HCT116 (cell line): ENCODE measurements around the gene MRPL47.

Experiments used
- CTCF ChIP-seq, 3 experiments: fragments of 200-600 bp in 1 of 3; sonication (generic) in 1 of 3; IDR thresholded peaks in 2 of 3; conservative IDR thresholded peaks in 1 of 3; 2 replicates each; pipeline ENCODE4 v1.5.1; 2012 to 2017; ENCODE audit warnings: low read depth in 2 of 3, low read length in 2 of 3, antibody characterized with exemption in 1 of 3, borderline replicate concordance in 1 of 3, control low read depth in 1 of 3, mild to moderate bottlenecking in 1 of 3, mixed read lengths in 1 of 3, mixed run types in 1 of 3, moderate library complexity in 1 of 3; ENCODE audit not compliant: insufficient read depth in 1 of 3
- EZH2 ChIP-seq: fragments of 200-600 bp; sonication (generic); IDR thresholded peaks from 2 replicates; pipeline ENCODE4 v1.6.1; 2017; ENCODE audit warnings: antibody characterized with exemption, mixed run types
- POLR2A ChIP-seq: IDR thresholded peaks from 2 replicates; pipeline ENCODE4 v1.7.0; 2011; ENCODE audit warnings: borderline replicate concordance; ENCODE audit not compliant: insufficient read depth, insufficient read length; ENCODE audit errors: extremely low read depth
- RAD21 ChIP-seq: IDR thresholded peaks from 2 replicates; pipeline ENCODE4 v1.6.1; 2012; ENCODE audit warnings: low read depth, mild to moderate bottlenecking

- TF ChIP-seq CTCF (IDR thresholded peaks at IDR 0.05 in 2 of 3, conservative IDR thresholded peaks at IDR 0.05 in 1 of 3; ENCODE audit: borderline replicate concordance in 1 of 3, insufficient read depth in 1 of 3, low read depth in 2 of 3, low read length in 2 of 3) (no peak), RAD21 (no peak), POLR2A (peak; percentile 82), EZH2 (no peak)
Observed at GRCh38 chr3:179562591-179563270, 41.7 kb downstream of the MRPL47 start, which contains the start of gene ACTL6A.
